Measurements from ENCODE around the gene HOXD9.

GRCh38 chr2:176079285-176079830 is 43.2 kb upstream of the HOXD9 start:
- no peak for TF ChIP-seq POLR2A (IDR thresholded peaks at IDR 0.05)
- TF ChIP-seq, protein P1, sequence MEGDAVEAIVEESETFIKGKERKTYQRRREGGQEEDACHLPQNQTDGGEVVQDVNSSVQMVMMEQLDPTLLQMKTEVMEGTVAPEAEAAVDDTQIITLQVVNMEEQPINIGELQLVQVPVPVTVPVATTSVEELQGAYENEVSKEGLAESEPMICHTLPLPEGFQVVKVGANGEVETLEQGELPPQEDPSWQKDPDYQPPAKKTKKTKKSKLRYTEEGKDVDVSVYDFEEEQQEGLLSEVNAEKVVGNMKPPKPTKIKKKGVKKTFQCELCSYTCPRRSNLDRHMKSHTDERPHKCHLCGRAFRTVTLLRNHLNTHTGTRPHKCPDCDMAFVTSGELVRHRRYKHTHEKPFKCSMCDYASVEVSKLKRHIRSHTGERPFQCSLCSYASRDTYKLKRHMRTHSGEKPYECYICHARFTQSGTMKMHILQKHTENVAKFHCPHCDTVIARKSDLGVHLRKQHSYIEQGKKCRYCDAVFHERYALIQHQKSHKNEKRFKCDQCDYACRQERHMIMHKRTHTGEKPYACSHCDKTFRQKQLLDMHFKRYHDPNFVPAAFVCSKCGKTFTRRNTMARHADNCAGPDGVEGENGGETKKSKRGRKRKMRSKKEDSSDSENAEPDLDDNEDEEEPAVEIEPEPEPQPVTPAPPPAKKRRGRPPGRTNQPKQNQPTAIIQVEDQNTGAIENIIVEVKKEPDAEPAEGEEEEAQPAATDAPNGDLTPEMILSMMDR (IDR thresholded peaks at IDR 0.05), result no peak
- TF ChIP-seq EP300 (IDR thresholded peaks at IDR 0.05; ENCODE audit: low read depth), result no peak

Measured in transverse colon (tissue), 3 donors.